Neural cell (in vitro differentiated cells): ENCODE measurements around the gene ACTN4. TPM values are rescaled to one million over a fixed set of nuclear protein-coding genes. Genes with fewer than 3 reads are reported as not detected.

Experiments
- H2AFZ ChIP-seq: fragments of 200-600, 300-800 bp; sonication (generic), shearing (Covaris generic); 2 replicates; pipeline ENCODE4 v1.6.0; 2014; ENCODE audit warnings: low read depth, mild to moderate bottlenecking, antibody characterized with exemption, low read length, moderate library complexity
- H3F3A ChIP-seq: fragments of 200-600 bp; shearing (Covaris generic); 2 replicates; pipeline ENCODE4 v1.6.1; 2016; ENCODE audit warnings: mild to moderate bottlenecking, moderate library complexity, mixed read lengths, antibody characterized with exemption, low read length; ENCODE audit not compliant: insufficient read depth, poor library complexity, severe bottlenecking
- H3K27ac ChIP-seq: fragments of 200-600, 300-800 bp; sonication (generic), shearing (Covaris generic); 2 replicates; pipeline ENCODE4 v1.5.1; 2014; ENCODE audit warnings: mild to moderate bottlenecking, low read length, moderate library complexity
- H3K27me3 ChIP-seq: fragments of 300-800, 200-600 bp; sonication (generic), shearing (Covaris generic); 2 replicates; pipeline ENCODE4 v1.6.0; 2014; ENCODE audit warnings: mild to moderate bottlenecking, low read depth, low read length, moderate library complexity; ENCODE audit not compliant: insufficient read depth
- H3K36me3 ChIP-seq: fragments of 300-800, 200-600 bp; sonication (generic), shearing (Covaris generic); 2 replicates; pipeline ENCODE4 v1.5.1; 2014; ENCODE audit warnings: mild to moderate bottlenecking, antibody characterized with exemption, low read length, moderate library complexity; ENCODE audit not compliant: insufficient read depth
- H3K4me2 ChIP-seq: fragments of 300-800, 200-600 bp; sonication (generic), shearing (Covaris generic); 2 replicates; pipeline ENCODE4 v1.6.0; 2014; ENCODE audit warnings: mild to moderate bottlenecking, low read length
- H3K4me3 ChIP-seq: fragments of 300-800, 200-600 bp; sonication (generic), shearing (Covaris generic); 2 replicates; pipeline ENCODE4 v1.5.1; 2014; ENCODE audit warnings: mild to moderate bottlenecking, low read length, moderate library complexity
- H3K79me2 ChIP-seq: fragments of 200-600 bp; shearing (Covaris generic); replicated peaks from 2 replicates; pipeline ENCODE4 v1.6.0; 2014; ENCODE audit warnings: mild to moderate bottlenecking, low read length, moderate library complexity; ENCODE audit not compliant: insufficient read depth
- H3K9ac ChIP-seq: fragments of 300-800, 200-600 bp; sonication (generic), shearing (Covaris generic); 2 replicates; pipeline ENCODE4 v1.6.1; 2016; ENCODE audit warnings: mild to moderate bottlenecking, low read length, mixed read lengths
- H3K9me2 ChIP-seq: fragments of 200-600 bp; shearing (Covaris generic); 2 replicates; pipeline ENCODE4 v1.6.1; 2016; ENCODE audit warnings: mild to moderate bottlenecking, low read length, mixed read lengths; ENCODE audit not compliant: insufficient read depth
- H3K9me3 ChIP-seq: fragments of 200-600, 300-800 bp; sonication (generic), shearing (Covaris generic); 2 replicates; pipeline ENCODE4 v1.6.1; 2016; ENCODE audit warnings: mild to moderate bottlenecking, mixed run types, low read length, moderate library complexity, mixed read lengths
- H4K20me1 ChIP-seq: fragments of 200-600 bp; shearing (Covaris generic); 2 replicates; pipeline ENCODE4 v1.6.1; 2016; ENCODE audit warnings: mild to moderate bottlenecking, mixed run types; ENCODE audit not compliant: insufficient read depth
- EP300 ChIP-seq: fragments of 450-650 bp; conservative IDR thresholded peaks from 2 replicates; pipeline ENCODE4 v1.6.1; 2014; ENCODE audit warnings: antibody characterized with exemption, mild to moderate bottlenecking, moderate library complexity; ENCODE audit not compliant: poor library complexity, severe bottlenecking
- EZH2 ChIP-seq: fragments of 200-600, 300-800 bp; shearing (Covaris generic), sonication (generic); IDR thresholded peaks from 2 replicates; pipeline ENCODE4 v1.6.1; 2014; ENCODE audit warnings: antibody characterized with exemption, low read length, borderline replicate concordance, mild to moderate bottlenecking; ENCODE audit not compliant: insufficient read depth, poor library complexity, severe bottlenecking
- MXI1 ChIP-seq: fragments of 450-650 bp; conservative IDR thresholded peaks from 2 replicates; pipeline ENCODE4 v1.6.1; 2014; ENCODE audit warnings: antibody characterized with exemption, mild to moderate bottlenecking; ENCODE audit not compliant: poor library complexity, severe bottlenecking
- POLR2AphosphoS5 ChIP-seq: IDR thresholded peaks from 2 replicates; pipeline ENCODE4 v1.6.1; 2012
- RAD21 ChIP-seq: fragments of 450-650 bp; conservative IDR thresholded peaks from 2 replicates; pipeline ENCODE4 v1.6.1; 2014; ENCODE audit warnings: antibody characterized with exemption, mild to moderate bottlenecking, moderate library complexity
- SMC3 ChIP-seq: fragments of 450-650 bp; conservative IDR thresholded peaks from 2 replicates; pipeline ENCODE4 v1.6.1; 2014; ENCODE audit warnings: antibody characterized with exemption, mild to moderate bottlenecking, moderate library complexity; ENCODE audit not compliant: poor library complexity
- TAF1 ChIP-seq: IDR thresholded peaks from 2 replicates; pipeline ENCODE4 v1.6.1; 2012; ENCODE audit warnings: low read depth
- polyA plus RNA-seq: library from polyadenylated mRNA; depleted of rRNA; stranded (reverse); fragments of >200 nt; gene quantifications from 2 replicates; pipeline ENCODE4 v1.2.3, GENCODE V29; 2014
- TF ChIP-seq, protein P1 (sequence below): fragments of 450-650 bp; IDR thresholded peaks from 2 replicates; pipeline ENCODE4 v1.5.1; 2014; ENCODE audit warnings: antibody characterized with exemption, mild to moderate bottlenecking, moderate library complexity; ENCODE audit not compliant: poor library complexity, severe bottlenecking
- TF ChIP-seq, protein P2 (sequence below): IDR thresholded peaks from 2 replicates; pipeline ENCODE4 v1.6.1; 2012; ENCODE audit warnings: borderline replicate concordance

ACTN4 gene
- polyA plus RNA-seq, 1 donor from 2014 or later: 54.0 TPM

DNA sequence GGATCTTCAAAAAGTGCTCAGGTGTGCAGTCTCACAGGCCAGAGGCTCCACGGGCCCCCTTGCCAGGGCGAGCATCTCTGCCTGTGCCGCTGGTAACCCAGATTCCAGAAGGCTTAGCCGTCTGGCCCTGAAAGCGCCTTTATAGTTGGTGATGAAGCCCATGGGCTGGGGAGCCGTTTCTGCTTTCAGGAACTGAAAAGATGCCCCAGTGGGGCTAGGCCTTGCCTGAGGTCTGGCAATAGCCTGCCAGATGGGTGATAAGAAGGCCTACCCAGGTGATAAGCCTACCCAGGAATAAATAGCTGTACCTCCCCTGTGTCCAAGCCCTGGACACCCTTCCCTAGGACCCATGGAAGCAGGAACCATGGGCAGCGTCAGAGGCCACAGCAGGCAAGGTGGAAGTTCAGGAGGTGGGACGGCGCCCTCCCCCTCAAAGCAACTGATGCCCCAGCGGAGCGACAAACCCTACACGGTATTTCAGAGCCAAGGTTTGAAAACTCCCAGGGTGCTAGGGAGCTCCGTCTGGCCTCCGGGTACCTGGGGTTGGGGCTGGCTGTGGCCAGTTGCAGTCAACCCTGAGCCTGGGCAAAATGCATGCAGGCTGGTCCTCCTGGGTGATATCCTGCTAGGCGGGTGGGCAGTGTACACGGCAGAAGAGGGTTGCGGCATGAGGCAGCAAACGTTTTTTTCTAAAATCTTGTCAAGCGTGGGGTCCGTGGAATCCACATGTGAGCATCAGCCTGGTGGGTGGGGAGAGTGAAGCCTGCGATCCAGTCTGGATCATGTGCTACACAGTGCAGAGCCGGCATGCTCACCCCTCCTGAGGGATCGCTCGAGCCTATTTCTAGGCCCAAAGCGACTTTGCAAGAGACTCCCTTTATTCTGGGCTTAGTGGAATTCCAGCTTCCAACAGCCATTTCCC lies 45.3 kb downstream of the ACTN4 start:
- peaks cover 7% of the 10 kb centered on the region for H3K79me2 ChIP-seq
- no peak for TF ChIP-seq TAF1
- no peak for TF ChIP-seq EZH2
- TF ChIP-seq, protein P1, sequence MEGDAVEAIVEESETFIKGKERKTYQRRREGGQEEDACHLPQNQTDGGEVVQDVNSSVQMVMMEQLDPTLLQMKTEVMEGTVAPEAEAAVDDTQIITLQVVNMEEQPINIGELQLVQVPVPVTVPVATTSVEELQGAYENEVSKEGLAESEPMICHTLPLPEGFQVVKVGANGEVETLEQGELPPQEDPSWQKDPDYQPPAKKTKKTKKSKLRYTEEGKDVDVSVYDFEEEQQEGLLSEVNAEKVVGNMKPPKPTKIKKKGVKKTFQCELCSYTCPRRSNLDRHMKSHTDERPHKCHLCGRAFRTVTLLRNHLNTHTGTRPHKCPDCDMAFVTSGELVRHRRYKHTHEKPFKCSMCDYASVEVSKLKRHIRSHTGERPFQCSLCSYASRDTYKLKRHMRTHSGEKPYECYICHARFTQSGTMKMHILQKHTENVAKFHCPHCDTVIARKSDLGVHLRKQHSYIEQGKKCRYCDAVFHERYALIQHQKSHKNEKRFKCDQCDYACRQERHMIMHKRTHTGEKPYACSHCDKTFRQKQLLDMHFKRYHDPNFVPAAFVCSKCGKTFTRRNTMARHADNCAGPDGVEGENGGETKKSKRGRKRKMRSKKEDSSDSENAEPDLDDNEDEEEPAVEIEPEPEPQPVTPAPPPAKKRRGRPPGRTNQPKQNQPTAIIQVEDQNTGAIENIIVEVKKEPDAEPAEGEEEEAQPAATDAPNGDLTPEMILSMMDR: no peak
- no peak for TF ChIP-seq RAD21
- TF ChIP-seq, protein P2, sequence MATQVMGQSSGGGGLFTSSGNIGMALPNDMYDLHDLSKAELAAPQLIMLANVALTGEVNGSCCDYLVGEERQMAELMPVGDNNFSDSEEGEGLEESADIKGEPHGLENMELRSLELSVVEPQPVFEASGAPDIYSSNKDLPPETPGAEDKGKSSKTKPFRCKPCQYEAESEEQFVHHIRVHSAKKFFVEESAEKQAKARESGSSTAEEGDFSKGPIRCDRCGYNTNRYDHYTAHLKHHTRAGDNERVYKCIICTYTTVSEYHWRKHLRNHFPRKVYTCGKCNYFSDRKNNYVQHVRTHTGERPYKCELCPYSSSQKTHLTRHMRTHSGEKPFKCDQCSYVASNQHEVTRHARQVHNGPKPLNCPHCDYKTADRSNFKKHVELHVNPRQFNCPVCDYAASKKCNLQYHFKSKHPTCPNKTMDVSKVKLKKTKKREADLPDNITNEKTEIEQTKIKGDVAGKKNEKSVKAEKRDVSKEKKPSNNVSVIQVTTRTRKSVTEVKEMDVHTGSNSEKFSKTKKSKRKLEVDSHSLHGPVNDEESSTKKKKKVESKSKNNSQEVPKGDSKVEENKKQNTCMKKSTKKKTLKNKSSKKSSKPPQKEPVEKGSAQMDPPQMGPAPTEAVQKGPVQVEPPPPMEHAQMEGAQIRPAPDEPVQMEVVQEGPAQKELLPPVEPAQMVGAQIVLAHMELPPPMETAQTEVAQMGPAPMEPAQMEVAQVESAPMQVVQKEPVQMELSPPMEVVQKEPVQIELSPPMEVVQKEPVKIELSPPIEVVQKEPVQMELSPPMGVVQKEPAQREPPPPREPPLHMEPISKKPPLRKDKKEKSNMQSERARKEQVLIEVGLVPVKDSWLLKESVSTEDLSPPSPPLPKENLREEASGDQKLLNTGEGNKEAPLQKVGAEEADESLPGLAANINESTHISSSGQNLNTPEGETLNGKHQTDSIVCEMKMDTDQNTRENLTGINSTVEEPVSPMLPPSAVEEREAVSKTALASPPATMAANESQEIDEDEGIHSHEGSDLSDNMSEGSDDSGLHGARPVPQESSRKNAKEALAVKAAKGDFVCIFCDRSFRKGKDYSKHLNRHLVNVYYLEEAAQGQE: no peak
- no peak for TF ChIP-seq MXI1
- no peak for TF ChIP-seq SMC3
- TF ChIP-seq POLR2AphosphoS5: no peak
- TF ChIP-seq EP300: no peak
- no peaks in the 10 kb centered on the region for H3F3A ChIP-seq
- no peaks in the 10 kb centered on the region for H3K9me3 ChIP-seq
- no peak overlapping the region for H3K9ac ChIP-seq
- no peaks in the 10 kb centered on the region for H4K20me1 ChIP-seq
- H3K27me3 ChIP-seq: no peaks in the 10 kb centered on the region
- H3K4me3 ChIP-seq: no peak overlapping the region
- H3K36me3 ChIP-seq: no peaks in the 10 kb centered on the region
- H3K4me2 ChIP-seq: no peak overlapping the region
- H3K9me2 ChIP-seq: no peaks in the 10 kb centered on the region
- H2AFZ ChIP-seq: no peak overlapping the region
- no peak overlapping the region for H3K27ac ChIP-seq

DNA sequence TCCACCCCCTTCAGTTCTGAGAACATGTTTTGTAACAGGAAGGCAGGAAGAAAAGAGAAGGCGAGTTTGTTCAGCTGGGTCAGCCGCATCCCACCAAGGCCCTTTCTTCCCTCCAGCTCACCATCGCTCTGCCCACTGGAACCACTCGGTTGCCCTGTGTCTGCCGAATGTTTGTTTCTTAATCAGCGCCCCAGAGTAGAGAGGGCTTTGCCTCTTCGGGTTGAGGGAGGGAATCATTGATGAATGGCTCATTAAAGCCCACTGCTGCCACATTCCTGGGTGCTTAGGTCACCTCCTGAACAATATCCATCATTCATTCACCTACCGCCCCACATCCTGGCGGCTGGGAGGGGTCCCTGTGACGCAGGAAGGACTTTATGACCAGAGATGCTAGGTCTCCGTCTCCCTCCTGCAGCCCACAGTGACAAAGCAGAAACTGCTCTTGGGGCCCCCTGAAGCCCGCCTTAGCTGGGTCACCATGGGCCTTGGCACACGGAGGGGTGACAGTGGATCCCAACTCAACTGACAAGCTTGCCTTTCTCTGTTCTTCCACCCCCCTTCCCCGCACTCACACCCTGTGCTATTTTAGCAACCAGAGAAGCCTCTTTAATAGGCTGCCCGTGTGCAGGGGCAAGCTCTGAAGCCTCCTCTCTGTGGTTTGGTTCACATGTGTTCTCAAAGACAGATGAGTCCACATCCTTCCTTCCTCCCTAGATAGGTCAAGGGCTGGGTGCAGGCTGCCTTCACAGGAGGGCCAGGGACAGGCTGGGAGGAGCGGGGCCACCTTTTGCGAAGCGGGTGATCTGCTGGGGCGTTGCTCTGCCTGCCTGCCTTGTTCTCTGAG lies 46.2 kb downstream of the ACTN4 start:
- no peak overlapping the region for H2AFZ ChIP-seq
- H3K79me2 ChIP-seq: no peaks in the 10 kb centered on the region
- no peaks in the 10 kb centered on the region for H4K20me1 ChIP-seq
- H3K9me2 ChIP-seq: no peaks in the 10 kb centered on the region
- no peak overlapping the region for H3K4me3 ChIP-seq
- H3K4me2 ChIP-seq: no peak overlapping the region
- H3K9me3 ChIP-seq: no peaks in the 10 kb centered on the region
- no peak overlapping the region for H3K27ac ChIP-seq
- no peaks in the 10 kb centered on the region for H3F3A ChIP-seq
- no peaks in the 10 kb centered on the region for H3K27me3 ChIP-seq
- no peak overlapping the region for H3K9ac ChIP-seq
- H3K36me3 ChIP-seq: no peaks in the 10 kb centered on the region
- TF ChIP-seq RAD21 (no peak), TAF1 (no peak), POLR2AphosphoS5 (no peak), SMC3 (no peak), EP300 (no peak), MXI1 (no peak), EZH2 (no peak)
- TF ChIP-seq, protein P1: no peak
- TF ChIP-seq, protein P2: no peak
